SK-N-MC (cell line): ENCODE results near the gene MEMO1.

ENCODE experiments used
- EZH2 ChIP-seq: fragments of 200-600 bp; sonication (generic); IDR thresholded peaks from one replicate; pipeline ENCODE4 v1.6.1; 2017; ENCODE audit warnings: antibody characterized with exemption
- POLR2AphosphoS5 ChIP-seq: IDR thresholded peaks from 2 replicates; pipeline ENCODE4 v1.6.1; 2012; ENCODE audit warnings: mild to moderate bottlenecking, low read depth, low read length, borderline replicate concordance

DNA sequence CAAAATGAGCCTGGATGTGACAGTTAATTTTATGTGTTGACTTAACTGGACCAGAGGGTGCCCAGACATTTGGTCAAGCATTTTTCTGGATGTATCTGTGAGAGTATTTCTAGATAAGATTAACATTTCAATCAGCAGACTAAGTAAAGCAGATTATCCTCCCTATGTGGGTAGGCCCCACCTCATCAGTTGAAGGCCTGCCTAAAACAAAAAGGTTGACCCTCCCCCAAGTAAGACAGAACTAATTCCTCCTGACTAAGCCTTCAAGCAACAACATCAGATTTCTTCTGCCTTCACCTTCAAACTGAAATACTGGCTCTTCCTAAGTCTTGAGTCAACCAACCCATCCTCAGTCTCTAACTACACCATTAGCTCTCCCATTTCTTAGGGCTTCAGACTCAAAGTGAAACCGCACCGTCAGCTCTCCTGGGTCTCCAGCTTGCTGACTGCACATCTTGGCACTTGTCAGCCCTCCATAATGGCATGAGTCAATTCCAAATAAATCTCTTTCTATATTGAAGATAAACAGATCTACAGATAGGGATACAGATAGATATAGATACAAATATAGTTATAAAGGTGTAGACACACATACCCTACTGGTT is 47.9 kb downstream of the MEMO1 start:
- TF ChIP-seq POLR2AphosphoS5: no peak
- TF ChIP-seq EZH2: no peak
